NOMO-1 treated with DMSO at 0.1 percent for 48 hours (cell line): ENCODE measurements around the gene SPA17.
A peak's percentile ranks its signal among the peaks of the same experiment; 100 is the strongest.

ENCODE experiments used
- DNase-seq: peaks from one replicate; lab custom pipeline; 2025; ENCODE audit not compliant: unreplicated experiment; lab: John Stamatoyannopoulos, UW

SPA17 gene

DNA sequence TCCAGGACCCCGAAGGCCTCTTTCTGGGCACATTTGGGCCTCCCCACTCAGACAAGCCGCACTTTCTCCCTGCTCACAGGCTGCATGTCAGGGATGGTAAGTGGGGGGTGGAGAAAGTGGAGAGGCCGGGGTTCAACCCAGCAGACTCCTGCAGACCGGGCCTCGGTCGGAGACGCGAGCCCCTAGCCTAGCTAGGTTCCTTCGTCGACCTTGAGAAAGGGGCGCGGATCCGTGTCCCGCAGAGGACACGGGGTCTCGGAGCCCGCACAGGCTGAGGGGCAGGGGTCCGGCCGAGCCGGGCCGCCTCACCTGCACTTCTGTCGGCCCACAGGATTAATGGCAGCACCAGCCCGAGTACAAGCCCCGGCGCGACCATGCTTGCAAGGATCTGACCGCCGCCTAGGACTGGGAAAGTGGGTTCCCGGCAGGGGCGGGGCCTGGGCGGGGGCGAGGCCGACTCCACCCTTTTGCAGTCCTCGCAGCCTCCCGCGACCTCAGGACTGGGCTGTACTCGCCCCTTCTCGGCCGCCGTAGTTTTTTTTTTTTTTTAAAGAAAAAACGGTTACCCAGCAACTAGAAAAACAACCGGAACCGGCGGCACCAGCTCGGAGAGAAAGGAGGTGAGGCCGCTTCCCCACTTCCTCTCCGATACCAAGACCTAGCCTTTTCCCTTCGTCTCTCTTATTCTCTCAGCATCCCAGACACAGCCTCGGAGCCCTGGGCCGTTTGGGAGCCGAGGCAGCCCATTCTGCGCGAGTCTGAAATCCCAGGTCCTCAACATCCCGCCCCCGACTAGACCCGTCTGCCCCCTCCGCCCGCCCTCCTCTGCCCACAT lies at the start of gene SPA17, which contains the start of gene SIAE:
SPA17 (plus strand) TSS at position 572 of the 835 bp plus-strand sequence. CDS start 1,361 bp downstream, outside the sequence.
SIAE (minus strand) TSS at position 407 of the 835 bp plus-strand sequence; CDS start at position 376, 31 bp downstream.
- peak; percentile 93 for DNase-seq

- DNase-seq: no peak
These were observed 48.1 kb upstream of the SPA17 start for GRCh38 chr11:124625504-124626168.

- DNase-seq: peak; percentile 65
These were observed 46.2 kb upstream of the SPA17 start for GRCh38 chr11:124627546-124627945.

GRCh38 chr11:124629961-124630360 lies 43.7 kb upstream of the SPA17 start:
- no peak for DNase-seq

- DNase-seq: no peak
These were observed 40.3 kb upstream of the SPA17 start for GRCh38 chr11:124633355-124633754.

GRCh38 chr11:124635932-124636331 lies 37.8 kb upstream of the SPA17 start:
- no peak for DNase-seq

- no peak for DNase-seq
These were observed 35.2 kb upstream of the SPA17 start for GRCh38 chr11:124638500-124638899.

DNA sequence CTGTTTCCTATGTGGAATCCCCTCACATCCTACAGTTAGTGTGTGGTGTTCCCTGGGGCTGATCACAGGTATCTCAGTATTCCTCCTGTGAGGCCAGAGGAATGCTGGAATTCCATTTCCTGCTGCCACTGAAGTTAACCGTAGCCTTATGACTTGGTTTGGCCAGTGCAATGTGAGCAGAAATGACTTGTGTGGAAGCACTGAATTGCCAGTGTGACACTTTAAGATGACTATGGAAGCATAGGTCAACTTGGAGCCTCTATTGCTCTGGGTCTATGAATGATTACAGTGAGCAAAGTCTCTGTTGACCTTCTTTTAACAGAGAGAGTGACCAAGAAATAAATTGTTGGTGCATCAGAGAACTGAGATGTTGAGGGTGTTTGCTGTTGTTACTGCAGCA lies 34.5 kb upstream of the SPA17 start:
- DNase-seq: no peak

DNA sequence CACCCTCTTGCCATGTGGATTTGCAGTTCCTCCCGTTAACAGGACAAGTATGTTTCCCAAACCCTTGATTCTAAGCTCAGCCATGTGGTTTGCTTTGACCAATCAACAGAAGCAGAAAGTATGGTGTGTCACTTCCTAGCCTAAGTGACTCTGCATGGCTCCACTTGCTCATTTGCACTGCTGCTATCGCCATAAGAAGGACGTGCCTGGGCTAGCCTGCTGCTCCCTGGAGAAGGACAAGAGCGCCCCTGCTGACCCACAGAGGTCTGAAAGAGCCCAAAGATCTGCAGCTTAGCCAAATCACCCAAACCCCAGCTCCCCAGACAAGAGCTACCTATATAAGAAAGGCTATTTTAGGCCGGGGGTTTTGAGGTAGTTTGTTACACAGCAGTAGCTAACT lies 33.0 kb upstream of the SPA17 start:
- no peak for DNase-seq

DNA sequence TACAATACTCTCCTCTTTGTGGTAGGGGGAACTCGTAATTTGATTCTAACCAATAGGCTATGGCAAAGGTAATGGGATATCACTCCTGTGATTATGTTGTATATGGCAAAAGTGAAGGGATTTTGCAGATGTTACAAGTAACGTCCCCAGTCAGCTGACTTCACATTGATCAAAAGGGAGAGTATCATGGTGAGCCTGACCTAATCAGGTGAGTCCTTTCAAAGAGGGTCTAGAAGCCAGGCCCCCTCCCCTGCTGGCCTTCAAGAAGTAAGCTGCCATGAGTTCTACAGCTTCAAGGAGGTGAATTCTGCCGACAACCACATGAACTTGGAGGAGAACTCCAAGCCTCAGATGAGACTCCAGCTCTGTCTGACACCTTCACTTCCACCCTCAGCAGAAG lies 31.1 kb upstream of the SPA17 start:
- DNase-seq: no peak

- DNase-seq: no peak
These were observed 30.6 kb upstream of the SPA17 start for GRCh38 chr11:124643042-124643604.

DNA sequence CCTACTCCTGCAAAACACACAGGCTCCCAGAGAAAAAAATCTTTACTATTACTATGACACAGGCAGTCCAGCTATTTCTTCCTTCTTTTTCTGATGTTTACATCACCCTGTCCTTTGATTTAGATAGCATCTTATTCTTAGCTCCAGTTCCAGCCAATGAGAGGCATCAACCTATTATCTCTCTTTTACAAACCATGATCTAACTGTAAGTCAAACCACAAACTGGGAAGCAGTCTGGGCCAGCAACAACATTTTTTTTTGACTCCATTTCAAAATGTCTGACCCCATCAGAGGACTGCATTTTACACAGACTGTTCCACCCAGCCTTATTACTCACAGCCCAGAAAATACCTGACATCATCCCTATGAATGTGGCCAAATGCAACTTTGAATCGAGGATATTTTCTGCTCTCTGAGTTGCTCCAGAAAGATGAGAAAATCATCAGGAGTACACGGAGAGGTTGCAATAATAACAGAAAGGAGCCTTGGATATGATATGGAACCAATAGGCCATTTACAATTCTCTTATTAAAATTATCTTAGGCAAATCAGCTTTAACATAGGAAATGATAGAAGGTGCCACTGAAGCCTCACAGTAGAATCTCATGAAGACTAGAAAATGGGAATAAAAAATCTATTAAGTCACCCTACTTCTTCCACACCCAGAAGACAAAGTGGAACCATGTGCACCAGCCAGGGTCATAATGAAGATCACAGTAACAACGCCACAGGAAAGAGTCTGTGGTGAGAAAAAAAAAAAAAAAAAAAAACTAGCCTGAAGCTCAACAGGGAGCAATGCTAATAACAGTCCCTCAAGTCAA lies 29.9 kb upstream of the SPA17 start:
- DNase-seq: no peak

DNA sequence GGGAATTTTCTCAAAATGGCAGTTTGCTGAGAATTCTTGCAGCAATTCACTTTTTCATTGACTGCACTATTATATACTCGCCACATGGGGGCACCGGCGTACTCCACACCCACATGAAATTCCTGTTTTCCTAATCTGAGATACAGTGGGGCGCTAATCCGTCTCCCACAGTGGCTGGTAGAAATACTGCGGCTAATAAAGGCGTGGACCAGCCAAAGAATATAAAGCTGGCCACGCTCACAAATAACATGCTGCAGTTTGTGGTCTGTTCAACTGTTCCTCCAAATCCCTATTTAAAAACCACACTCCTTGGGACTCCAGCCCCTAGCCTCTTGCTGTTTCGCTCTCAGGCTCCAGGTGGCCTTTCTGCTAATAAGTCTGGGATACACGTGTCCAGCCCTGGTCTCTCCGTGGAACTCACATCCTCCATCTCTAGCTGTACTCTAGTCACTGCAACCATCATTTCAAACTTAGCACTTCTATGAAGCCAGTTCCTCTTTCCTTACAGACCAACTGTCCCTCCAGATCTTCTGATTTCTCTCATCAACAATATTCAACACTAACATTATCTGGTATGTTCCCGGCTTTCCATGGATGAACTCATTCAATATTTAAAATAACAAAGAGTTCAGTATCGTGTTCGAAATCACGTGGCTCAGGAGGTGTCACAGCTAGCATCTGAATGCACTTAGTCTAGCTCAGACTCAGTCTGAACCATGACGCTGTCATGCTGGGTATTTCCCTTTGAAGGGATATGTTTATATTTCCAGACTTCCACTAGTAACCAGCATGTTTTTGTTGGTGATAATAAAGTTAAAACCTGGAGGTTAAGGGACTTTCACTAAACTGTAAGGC lies 29.1 kb upstream of the SPA17 start:
- peak; percentile 35 for DNase-seq

DNA sequence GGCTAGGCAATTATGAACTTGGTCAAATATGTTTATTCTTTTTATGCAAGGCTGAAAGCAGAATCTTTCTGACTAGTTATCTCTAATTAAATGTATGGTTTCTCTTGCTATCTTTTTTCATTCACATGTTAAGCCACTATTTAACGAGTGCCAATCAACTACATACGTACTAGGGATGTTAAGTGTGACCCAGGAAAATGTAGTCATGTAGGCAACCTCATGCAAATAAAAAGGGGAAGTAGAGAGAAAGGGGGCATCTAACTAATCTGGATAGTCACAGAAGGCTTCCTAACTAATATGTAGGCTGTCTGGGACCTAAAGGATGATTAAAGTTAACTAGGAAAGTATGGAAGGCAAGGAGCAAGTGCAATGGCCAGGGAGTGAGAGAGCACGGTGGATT lies 27.6 kb upstream of the SPA17 start:
- no peak for DNase-seq

DNA sequence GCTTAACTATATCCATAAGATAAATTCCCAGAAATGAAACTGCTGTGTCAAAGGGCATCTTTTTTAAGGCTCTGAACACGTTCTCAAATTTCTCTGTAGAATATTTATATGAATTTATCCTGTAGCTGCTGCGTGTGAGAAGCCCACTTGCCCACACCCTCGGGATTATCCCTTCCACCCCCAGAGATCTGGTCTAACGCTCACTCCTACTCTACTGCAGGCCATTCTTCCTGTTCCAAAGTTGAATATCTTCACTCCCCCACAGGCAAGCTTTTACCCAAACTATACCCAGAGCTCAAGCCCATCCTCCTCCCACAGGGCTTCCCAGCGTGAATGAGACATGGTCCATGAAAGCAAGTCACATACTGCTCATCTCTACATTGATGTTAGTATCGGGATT lies 25.1 kb upstream of the SPA17 start:
- DNase-seq: no peak

DNA sequence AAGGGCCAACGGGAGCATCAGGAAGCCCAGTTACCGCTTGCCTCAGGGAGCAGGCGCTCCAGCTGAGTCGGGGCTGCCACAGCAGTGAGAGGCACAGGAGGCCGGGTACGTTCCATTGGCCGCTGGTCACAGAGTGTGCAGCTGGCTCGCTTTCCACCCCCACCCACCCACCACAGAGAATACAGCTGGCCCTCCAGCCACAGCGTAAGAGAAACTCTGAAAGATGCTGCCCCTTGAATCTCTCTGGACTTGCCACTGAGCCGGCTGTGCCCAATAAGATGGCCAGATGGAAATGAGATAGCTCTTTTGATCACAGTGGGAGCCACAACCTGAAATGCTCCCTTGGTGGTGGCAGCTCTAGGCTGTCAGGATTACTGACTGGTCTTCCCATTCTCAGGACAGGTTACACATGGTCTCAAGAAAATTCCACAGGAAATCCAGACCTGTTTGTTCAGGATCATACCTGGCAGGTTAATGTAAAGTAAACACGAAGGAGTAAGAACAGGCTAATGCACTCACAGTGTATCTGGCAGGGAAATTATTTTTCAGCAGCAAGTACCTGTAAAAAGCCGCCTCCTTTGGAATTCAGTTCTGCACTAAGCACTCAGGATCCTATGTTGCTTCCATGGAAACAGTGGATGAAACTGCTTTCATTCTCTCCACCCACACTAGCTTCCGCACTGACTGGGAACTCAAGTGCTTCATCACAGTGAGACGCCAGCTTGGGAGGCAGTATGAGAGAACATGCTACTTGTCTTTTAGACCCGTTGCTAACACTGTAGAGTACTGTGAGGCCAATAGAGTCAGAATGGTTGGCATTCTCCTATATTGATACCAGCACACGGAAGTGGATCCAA lies 16.7 kb upstream of the SPA17 start:
- no peak for DNase-seq

DNA sequence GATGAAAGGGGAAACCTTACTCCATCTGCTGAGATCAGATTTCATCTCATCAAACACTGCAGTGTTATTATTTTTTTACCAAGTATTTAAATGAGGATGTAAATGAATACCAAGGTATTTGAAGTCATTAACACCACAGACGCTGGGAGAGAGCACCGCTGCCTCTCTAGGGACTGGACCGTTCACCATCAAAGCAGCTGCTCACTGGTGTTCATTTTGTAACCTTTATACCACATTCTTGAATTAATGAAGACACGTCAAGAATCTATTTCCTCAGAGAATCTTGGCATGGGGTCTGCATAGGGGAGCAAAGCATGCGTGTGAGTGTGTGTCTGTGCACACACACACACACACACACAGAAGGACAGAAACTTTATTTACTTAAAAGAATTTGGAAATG lies 15.8 kb upstream of the SPA17 start:
- no peak for DNase-seq

DNA sequence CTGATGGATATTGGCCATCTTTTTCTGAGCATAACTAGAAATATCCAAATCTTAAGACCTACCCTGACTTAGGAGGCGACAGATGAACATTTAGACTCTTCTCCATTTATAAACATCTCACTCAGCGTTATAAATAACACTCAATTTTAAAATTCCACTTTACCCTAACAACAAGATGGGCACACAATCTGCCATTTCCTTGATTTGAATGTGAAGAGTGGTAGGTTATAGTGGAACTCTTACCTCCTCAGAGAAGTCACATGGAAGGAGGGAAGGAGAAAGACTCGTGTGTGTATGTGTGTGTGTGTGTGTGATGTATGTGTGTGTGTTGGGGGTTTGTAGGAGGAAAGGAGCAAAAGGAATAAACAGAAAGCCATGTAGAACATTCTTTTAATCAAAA lies 15.2 kb upstream of the SPA17 start:
- DNase-seq: no peak

- DNase-seq: no peak
These were observed 14.7 kb upstream of the SPA17 start for GRCh38 chr11:124658986-124659385.
